ENCODE data around the gene ZNF888.
"Not testable (repeated sequence)": the region's sequence is repeated elsewhere in the genome, so short reads cannot be mapped to it uniquely, and the experiment has no call there.

The ZNF888 gene

DNA sequence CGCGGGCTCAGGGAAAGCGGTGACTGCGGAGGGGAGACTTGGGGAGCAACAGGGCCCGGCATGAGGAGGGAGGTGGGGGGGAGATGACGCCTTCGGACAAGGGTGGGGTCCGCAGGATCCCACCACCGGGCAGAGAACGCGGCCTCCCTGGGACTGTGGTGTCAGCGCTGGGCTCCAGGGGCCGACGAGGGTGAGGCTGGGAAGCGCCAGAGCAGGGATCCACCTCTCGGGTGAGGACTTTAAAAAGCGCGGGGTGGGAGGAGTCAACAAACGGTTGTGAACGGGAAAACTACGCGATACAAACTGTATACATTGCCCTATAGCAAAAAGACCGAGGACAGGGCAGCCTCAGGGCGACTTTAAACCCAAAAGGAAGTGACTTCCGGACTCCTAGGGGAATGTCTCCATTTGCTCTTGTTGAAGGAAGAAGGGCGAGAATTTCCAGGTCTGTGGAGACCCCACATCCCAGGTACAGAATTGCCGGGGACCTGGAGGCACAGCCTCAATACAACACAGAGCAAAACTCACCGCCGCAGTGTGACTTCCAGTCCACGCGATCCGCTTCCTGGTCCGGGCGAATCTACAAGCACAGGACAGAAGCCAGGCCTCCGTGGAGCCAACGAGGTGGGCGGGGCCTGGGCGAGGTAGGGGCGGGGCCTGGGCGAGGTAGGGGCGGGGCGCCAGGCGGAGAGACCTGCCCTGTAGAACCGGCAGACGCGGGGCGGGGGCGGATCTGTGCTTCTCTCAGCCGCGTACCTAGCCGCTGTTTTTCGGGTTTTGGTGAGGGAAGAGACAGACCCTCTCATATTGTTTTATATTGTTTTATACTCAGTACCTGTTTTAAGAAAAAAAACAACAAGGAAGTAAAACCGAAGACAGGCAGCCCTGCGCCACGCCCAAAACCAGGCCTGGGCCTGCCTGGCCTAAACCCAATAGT is at the start of gene ZNF888:
TSS of gene ZNF888 (minus strand) at position 588 of the 937 bp plus-strand sequence. CDS start 5,555 bp downstream, outside the sequence.
- DNase-seq, result no peak

DNA sequence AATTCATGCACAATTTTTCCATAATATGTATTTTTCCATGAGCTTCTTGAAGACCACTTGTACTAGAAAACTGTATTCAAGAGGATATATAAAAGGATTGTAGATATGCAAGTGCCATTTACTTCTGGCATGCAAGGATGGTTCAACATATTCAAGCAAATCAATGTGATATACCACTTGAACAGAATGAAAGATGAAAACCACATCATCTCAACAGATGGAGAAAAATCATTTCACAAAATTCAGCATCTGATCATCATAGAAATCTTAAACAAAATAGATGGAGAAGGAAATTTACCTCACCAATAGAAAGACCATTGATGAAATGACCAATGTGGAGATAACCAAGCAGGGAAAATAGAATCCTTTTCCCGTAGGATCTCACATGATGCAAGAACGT is 44.5 kb upstream of the ZNF888 start:
- no peak for DNase-seq

DNA sequence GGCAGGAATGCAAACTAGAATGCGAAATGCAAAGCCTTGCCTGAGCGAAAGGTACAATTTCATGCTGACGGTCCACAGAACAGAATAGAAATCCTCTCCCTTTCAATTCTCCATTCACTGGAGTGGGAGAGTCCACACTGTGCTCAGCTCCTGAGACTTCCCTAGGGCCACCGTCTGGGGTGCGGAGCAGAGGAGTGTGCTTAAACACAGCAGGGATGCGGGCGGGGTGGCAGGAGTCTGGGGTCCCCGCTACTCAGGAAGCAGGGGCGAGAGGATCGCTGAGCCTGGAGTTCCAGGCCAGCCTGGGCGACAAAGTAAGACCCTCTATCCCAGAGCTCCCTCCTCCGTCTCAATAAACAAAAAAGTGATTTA is 40.0 kb upstream of the ZNF888 start:
- no peak for DNase-seq

DNA sequence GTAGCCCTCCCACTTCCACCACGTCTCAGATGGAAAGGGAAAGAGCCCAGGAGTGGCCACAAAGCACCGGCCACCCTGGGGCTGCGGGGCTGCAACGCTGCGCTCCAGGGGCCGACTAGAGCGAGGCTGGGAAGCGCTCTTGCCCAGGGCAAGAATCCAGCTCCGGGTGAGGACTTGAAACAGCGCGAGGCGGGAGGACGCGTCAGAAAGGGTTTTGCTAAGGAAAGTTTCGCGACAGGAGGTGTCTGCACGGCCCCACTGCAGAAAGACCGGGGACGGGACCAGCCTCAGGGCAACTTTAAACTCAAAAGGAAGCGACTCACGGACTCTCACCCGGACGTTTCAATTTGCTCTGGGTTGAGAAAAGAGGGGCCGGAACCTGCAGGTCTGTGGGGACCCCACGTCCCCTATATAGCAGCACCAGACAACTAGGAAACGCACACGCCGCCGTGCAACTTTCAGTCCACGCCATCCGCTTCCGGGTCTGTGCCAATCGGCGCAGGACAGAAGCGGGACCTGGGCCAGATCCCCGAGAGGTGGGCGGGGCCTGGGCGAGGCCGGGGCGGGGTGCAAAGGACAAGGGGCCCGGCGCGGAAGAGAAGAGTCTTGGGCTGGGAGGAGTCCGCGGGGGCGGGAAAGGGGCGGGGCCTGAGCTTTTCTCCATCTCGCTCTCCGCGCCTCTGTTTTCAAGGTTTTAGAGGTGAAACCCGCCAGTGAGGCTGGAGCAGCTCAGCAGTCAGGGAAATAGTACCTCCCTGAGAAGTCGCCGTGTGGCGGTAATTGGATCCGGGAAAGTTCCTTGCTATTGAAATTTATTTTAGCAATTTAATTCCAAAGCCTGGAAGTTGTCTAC is 39.4 kb upstream of the ZNF888 start, which contains the start of gene ZNF816:
TSS of gene ZNF816 (minus strand) at position 488 of the 853 bp plus-strand sequence. CDS start 6,792 bp downstream, outside the sequence.
- DNase-seq, result peak; percentile 62

DNA sequence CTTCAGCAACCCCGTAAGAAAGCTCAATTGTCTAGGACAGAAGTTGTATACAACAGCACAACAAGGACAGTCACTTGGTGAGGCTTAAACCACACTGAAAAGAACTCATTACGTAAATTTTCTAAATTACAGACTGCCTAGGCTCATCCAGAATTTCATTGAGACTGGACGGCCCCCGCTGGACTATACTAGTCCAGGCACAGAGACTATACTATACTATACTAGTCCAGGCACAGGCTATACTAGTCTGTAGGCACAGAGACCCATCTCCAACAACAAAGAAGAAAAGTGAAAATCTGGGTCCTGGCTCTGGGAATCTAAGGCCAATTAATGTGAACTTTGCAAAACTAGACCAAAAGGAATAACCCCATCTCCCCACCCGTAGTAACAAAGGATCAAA is 38.8 kb upstream of the ZNF888 start:
- no peak for DNase-seq

DNA sequence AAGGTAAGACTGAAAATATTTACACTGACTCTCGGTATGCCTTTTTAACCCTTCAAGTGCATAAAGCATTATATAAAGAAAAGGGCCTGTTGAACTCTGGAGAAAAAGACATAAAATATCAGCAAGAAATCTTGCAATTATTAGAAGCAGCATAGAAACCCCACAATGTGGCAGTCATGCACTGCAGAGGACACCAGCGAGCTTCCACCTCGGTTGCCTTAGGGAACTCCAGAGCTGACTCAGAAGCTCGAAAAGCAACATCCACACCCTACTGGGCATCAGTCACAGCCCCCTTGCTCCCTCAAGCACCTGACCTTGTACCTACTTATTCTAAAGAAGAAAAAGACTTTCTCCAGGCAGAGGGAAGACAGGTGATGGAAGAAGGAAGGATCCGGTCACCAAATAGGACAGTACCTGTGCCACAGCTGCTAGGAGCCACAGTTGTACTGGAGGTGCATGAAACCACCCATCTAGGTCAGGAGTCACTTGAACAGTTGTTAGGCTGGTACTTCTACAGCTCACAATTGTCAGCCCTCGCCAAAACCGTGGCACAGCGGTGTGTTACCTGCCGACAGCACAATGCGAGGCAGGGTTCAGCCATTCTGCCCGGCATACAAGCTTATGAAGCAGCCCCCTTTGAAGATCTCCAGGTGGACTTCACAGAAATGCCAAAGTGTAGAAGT is 36.5 kb upstream of the ZNF888 start:
- no peak for DNase-seq

DNA sequence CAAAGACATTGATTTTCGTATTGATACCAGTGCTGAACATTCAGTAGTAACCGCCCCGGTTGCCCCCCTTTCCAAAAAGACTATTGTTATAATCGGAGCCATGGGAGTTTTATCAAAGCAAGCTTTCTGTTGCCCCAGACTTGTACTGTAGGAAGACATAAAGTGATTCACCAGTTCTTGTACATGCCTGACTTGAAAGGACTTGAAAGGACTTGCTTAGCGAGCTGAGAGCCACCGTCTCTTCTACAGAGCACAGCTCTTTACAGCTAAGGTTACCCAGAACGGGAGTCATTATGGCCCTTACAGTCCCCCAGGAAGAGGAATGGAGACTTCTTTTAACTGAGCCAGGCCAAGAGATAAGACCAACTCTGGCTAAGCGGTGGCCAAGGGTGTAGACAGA is 34.4 kb upstream of the ZNF888 start:
- no peak for DNase-seq

DNA sequence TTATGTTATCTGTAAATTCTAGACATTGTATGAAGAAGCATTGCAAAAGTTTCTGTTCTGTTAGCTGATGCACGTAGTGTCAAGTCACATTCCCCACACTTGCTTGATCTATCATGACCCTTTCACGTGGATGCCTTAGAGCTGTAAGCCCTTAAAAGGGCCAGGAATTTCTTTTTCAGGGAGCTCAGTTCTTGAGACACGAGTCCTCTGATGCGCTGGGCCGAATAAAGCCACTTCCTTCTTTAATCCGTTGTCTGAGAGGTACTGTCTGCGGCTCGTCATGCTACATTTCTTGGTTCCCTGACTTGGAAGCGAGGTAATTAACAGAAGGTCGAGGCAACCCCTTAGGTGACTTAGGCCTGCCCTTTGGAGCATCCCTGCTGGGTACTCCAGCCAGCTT is 33.7 kb upstream of the ZNF888 start:
- DNase-seq, result no peak

DNA sequence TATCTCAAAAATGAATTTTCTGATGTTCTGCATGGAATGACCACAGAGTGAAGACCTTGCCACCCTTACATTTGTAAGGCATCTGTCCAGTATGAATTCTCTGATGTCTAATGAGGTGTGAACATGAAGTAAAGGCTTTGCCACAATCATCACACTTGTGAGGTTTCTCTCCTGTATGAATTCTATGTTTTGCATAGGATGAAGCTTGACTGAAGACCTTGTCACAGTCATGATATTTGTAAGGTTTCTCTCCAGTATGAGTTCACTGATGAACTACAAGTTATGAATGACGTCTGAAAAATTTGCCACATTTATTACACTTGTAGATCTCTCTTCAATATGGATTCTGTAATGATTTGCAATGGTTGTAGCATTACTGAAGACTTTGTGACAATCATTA is 26.2 kb upstream of the ZNF888 start:
- DNase-seq, result no peak

DNA sequence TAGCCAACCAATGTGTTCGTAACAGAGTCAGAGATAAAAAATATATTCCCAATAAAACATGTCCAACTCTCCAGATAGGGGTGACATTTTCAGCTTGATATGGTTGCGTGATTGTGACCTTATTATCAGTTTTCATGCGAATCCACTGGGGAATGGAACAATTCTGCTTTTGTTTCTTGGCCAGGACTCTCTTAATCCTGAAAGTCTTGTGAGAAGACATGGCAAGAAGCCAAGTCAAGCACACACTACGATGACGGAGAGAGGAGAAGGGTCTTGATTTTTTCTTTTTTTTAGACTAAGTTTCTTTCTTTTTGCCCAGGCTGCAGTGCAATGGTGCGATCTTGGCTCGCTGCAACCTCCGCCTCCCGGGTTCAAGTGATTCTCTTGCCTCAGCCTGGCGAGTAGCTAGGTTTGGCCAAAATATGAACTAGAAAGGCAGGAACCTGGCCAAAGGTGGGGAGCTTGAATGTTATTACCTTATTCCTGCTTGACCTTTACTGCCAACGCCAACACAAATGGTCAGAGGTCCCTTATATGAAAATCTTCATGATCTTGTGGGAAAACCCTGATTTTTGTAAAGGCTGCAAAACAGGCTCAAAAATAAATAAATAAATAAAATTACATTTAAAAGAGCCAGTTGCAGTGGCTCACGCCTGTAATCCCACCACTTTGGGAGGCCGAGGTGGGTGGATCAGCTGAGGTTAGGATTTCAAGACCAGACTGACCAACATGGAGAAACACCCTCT is 25.0 kb upstream of the ZNF888 start:
- DNase-seq, result no peak

DNA sequence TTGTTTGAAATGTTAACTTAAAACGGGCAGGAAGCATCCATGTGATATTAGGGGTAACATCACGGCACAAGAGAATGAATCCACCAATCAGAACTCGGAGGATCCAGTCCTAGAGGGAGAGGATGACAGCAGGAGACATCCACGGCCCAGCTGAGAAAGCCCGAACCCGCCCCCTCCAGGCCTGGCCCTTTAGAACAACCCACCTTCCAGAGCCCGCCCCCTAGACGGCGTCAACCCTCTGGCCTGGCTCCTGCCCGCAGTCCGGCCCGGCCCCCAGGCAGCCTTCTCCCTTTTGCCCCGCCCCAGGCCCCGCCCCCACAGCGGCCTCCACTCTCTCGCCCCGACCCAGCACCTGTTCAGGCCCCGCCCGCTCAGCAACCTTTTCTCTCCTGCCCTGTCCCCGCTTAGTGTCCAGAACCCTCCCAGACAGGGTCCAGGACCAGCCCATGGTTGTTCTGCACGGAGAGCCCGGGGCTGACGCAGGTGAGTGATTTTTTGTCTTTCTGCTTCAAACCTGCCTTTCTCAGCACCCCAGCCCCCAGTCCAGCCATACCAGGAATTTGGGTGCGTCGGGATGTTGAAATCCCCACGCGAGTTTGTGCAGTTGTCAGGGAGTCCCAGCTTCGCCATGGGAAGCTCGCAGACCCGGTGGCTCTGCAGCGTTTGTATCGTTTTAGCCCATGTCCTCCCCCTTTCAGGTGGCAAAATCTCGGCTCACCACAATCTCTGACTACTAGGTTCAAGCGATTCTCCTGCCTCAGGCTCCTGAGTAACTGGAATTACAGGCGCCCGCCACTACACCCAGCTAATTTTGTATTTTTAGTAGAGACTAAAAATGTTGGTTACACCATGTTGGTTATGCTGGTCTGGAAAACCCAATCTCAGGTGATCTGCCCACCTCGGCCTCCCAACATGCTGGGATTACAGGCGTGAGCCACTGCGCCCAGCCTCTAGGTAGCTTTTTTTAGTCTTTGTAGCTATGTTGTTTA is 23.4 kb upstream of the ZNF888 start:
- no peak for DNase-seq

DNA sequence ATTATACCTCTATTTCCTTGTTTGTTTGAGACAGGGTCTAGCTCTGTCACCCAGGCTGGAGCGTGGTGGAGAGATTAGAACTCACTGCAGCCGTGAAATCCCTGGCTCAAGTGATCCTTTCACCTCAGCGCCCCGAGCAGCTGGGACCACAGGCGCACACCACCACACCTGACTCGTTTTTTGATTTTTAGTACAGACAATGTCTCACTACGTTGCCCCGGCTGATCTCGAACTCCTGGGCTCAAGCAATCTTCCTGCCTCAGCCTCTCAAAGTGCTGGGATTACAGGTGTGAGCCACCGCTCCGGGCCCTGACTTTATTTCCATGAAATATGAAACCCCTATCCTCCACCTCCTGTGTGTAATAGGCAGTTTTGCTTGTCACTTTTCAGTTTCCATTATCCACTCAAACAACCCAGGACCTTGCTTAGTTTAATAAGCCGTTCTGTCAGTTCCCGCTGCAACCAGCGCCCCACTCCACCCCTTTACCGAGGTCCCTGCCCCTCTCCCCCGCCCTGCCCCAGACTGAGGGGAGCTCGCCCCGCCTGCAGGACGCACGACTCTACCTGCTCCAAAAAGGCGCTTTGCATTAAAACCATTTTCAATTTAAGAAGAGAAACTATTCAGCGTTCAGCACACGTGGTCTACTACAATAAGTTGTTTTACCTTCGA is 22.6 kb upstream of the ZNF888 start:
- no peak for DNase-seq

DNA sequence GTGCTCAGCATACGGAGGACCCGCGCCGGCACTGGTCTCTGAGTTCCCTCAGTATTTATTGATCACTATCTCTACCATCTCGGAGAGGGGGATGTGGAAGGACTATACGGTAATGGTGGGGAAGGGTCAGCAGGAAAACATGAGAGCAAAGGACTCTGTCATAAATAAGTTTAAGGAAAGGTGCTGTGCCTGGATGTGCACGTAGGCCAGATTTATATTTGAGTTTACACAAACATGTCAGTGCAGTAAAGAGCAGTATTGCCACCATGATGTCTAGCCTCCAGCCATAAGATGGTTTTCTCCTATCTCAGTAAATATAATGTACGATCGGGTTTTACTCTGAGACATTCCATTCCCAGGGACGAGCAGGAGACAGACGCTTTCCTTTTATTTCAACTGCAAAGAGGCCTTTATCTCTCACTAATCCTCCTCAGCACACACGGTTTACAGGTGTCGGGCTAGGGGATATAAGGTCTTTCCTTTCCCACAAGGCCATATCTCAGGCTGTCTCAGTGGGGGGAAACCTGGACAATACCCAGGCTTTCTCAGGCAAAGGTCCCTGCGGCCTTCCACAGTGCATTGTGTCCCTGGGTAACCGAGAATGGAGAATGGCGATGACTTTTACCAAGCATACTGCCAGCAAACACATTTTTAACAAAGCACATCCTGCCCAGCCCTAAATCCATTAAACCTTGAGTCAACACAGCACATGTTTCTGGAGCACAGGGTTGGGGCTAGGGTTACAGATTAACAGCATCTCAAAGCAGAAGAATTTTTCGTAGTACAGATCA is 21.7 kb upstream of the ZNF888 start:
- not testable (repeated sequence) for DNase-seq

DNA sequence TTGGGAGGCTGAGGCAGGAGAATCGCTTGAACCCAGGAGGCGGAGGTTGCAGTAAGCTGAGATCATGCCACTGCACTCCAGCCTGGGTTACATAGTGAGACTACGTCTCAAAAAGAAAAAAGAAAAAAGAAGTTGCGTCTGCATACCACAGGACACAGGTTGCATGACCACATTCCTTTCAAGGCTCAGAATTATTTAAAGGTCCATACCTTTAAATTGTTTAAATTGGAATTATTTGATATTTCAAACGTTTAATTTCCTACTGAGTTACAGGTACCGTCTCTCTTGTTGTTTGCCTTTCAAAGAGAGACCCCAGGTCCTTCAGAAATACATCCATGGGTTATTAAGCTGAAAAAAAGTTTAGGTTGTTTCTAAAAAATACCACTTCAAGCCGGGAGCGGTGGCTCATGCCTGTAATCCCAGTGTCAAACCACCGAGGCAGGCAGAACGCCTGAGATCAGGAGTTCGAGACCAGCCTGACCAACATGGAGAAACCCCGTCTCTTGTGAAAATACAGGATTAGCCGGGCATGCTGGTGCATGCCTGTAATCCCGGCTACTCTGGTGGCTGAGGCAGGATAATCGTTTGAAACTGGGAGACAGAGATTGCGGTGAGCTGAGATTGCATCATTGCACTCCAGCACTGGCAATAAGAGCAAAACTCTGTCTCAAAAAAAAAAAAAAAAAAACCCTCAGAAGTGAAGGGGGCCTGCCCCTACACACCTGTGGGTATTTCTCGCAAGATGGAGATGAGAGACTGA is 20.8 kb upstream of the ZNF888 start:
- no peak for DNase-seq

DNA sequence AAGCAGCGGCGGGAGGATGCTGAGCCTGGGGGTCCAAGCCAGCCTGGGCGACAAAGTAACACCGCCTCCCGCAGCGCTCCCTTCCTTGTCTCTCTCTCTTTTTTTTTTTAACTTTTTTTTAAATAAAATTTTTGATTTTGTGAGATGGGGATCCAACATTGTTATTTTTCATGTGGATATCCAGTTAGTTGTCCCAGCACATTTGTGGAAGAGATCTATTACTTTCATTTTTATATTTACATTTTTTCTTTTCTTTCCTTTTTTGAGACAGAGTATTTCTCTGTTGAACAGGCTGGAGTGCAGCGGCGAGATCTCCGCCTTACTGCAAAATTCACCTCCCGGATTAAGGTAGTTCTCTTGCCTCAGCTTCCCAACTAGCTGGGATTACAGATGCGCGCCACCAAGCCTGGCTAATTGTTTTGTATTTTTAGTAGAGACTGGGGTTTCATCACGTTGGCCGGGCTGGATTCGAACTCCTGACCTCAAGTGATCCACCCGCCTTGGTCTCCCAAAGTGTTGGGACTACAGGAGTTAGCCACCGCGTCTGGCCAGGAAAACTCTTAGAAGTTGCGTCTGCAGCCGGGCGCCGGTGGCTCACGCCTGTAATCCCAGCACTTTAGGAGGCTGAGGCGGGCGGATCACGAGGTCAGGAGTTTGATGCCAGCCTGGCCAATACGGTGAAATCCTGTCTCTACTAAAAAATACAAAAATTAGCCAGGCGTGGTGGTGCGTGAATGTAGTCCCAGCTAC is 20.1 kb upstream of the ZNF888 start:
- DNase-seq, result no peak

DNA sequence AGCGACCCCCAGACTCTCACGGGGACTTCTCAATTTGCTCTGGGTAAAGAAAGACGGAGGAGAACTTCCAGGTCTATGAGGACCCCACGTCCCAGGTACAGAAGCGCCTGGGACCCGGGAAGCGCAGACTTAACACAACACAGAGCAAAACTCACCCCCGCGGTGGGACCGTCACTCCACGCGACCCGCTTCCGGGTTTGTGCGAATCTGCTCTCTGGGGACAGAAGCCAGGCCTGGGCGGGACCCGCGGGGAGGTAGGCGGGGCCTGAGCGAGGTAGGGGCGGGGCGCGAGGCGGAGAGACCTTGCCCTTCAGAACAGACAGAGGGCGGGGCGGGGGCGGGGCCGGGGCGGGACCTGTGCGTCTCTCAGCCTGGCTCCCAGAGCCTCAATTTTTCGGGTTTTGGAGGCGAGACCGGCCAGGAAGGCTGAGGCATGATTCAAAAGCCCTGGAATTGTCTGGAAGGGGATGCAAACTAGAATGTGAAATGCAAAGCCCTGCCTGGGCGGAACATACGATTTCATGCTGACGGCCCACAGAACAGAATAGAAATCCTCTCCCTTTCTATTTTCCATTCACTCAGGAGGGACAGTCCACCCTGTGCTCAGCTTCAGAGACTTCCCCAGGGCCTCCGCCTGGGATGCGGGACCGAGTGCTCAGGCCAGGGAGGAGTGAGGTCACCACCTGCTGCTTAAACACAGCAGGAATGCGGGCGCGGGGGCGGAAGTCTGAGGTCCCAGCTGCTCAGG is 19.3 kb upstream of the ZNF888 start:
- DNase-seq, result no peak

DNA sequence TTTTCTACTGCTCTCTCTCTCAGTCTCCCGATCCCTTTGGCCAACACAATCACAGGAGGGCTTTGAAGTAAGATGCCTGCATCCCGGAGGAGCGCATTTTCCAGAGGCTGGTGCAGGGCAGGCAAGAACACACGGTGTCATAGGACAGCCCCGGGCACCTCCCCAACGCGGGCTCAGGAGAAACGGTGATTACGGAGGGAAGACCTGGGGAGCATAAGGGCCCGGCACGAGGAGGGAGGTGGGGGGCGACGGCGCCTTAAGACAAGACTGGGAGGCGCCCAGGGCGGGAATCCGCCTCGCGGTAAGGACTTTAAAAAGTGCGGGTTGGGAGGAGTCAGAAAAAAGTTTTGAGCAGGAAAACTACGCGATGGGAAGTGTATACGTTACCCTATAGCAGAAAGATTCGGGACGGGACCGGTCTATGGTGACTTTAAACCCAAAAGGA is 18.7 kb upstream of the ZNF888 start:
- no peak for DNase-seq
